Measurements from ENCODE around the gene OR52K1.

OR52K1 gene

GRCh38 chr11:4496557-4497248, 14.3 kb downstream of the OR52K1 start:
- DNase-seq (ENCODE audit: low spot score) = no peak
- no peak for TF ChIP-seq CTCF (IDR thresholded peaks at IDR 0.05; ENCODE audit: extremely low read depth, insufficient read depth, missing control alignments)
- in situ Hi-C loops (cut with MboI; ENCODE audit: low pct_unique_long_range_greater_than_20kb, low sequenced_read_pairs, unreplicated experiment) = no loop called here

- in situ Hi-C loops (cut with MboI; ENCODE audit: low pct_unique_long_range_greater_than_20kb, low sequenced_read_pairs, unreplicated experiment) = no loop called here
- no peak for TF ChIP-seq CTCF (IDR thresholded peaks at IDR 0.05; ENCODE audit: extremely low read depth, insufficient read depth, missing control alignments)
- DNase-seq (ENCODE audit: low spot score) = no peak
These were observed 26.4 kb downstream of the OR52K1 start for GRCh38 chr11:4508886-4509285.

- TF ChIP-seq CTCF (IDR thresholded peaks at IDR 0.05; ENCODE audit: extremely low read depth, insufficient read depth, missing control alignments) = no peak
- DNase-seq (ENCODE audit: low spot score) = no peak
- in situ Hi-C loops (cut with MboI; ENCODE audit: low pct_unique_long_range_greater_than_20kb, low sequenced_read_pairs, unreplicated experiment) = no loop called here
These were observed 29.1 kb downstream of the OR52K1 start for GRCh38 chr11:4511282-4512245.

GRCh38 chr11:4514196-4514595, 31.8 kb downstream of the OR52K1 start:
- DNase-seq (ENCODE audit: low spot score) = no peak
- TF ChIP-seq CTCF (IDR thresholded peaks at IDR 0.05; ENCODE audit: extremely low read depth, insufficient read depth, missing control alignments) = no peak
- in situ Hi-C loops (cut with MboI; ENCODE audit: low pct_unique_long_range_greater_than_20kb, low sequenced_read_pairs, unreplicated experiment) = no loop called here

- no peak for TF ChIP-seq CTCF (IDR thresholded peaks at IDR 0.05; ENCODE audit: extremely low read depth, insufficient read depth, missing control alignments)
- in situ Hi-C loops (cut with MboI; ENCODE audit: low pct_unique_long_range_greater_than_20kb, low sequenced_read_pairs, unreplicated experiment) = no loop called here
- DNase-seq (ENCODE audit: low spot score) = no peak
These were observed 39.9 kb downstream of the OR52K1 start for GRCh38 chr11:4522339-4522738.

GRCh38 chr11:4522752-4523151, 40.3 kb downstream of the OR52K1 start:
- DNase-seq (ENCODE audit: low spot score) = no peak
- in situ Hi-C loops (cut with MboI; ENCODE audit: low pct_unique_long_range_greater_than_20kb, low sequenced_read_pairs, unreplicated experiment) = no loop called here
- no peak for TF ChIP-seq CTCF (IDR thresholded peaks at IDR 0.05; ENCODE audit: extremely low read depth, insufficient read depth, missing control alignments)
